ENCODE measurements around the gene ZFP90.

DNA sequence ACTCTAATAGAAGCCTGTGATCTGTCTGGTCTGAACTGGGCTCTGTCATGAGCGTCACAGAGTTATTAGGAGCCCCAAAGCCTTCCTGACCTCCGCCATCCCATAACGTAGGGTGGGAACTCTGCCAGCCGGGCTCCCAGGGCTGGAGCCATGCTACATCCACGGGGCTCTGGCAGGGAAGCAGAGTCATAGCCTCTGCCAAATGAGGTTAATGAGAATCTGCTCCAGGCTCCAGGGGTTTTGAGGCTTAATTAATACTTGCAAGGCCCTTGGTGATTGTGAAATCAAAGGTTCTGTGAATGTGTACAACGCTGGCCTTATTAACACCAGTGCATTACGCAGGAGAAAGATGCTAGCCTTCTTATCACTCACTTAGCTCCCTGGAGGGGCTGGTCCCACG is 42.4 kb upstream of the ZFP90 start:
- no peak for TF ChIP-seq POLR2A (IDR thresholded peaks at IDR 0.05)
- TF ChIP-seq, protein P1, sequence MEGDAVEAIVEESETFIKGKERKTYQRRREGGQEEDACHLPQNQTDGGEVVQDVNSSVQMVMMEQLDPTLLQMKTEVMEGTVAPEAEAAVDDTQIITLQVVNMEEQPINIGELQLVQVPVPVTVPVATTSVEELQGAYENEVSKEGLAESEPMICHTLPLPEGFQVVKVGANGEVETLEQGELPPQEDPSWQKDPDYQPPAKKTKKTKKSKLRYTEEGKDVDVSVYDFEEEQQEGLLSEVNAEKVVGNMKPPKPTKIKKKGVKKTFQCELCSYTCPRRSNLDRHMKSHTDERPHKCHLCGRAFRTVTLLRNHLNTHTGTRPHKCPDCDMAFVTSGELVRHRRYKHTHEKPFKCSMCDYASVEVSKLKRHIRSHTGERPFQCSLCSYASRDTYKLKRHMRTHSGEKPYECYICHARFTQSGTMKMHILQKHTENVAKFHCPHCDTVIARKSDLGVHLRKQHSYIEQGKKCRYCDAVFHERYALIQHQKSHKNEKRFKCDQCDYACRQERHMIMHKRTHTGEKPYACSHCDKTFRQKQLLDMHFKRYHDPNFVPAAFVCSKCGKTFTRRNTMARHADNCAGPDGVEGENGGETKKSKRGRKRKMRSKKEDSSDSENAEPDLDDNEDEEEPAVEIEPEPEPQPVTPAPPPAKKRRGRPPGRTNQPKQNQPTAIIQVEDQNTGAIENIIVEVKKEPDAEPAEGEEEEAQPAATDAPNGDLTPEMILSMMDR (IDR thresholded peaks at IDR 0.05) = no peak
